ENCODE data around the gene CLSTN1.
"Not testable (repeated sequence)": the region's sequence is repeated elsewhere in the genome, so short reads cannot be mapped to it uniquely, and the experiment has no call there.

Gene CLSTN1

GRCh38 chr1:9825093-9826074, 1.6 kb upstream of the CLSTN1 start:
- peak in 1 of 2 donors; percentile 8 for DNase-seq (ENCODE audit: low read depth in 2 of 2)

GRCh38 chr1:9824702-9825089, 931 bp upstream of the CLSTN1 start:
- no peak for DNase-seq (ENCODE audit: low read depth in 2 of 2)

GRCh38 chr1:9823693-9823942, 147 bp downstream of the CLSTN1 start:
- DNase-seq (ENCODE audit: low read depth in 2 of 2) = no peak

GRCh38 chr1:9822897-9823692, 670 bp downstream of the CLSTN1 start:
- no peak for DNase-seq (ENCODE audit: low read depth in 2 of 2)

GRCh38 chr1:9822490-9822889, 1.3 kb downstream of the CLSTN1 start:
- no peak for DNase-seq (ENCODE audit: low read depth in 2 of 2)

- DNase-seq (ENCODE audit: low read depth in 2 of 2) = no peak
Measured at GRCh38 chr1:9821710-9822109, 2.1 kb downstream of the CLSTN1 start.

- DNase-seq (ENCODE audit: low read depth in 2 of 2) = no peak
Measured at GRCh38 chr1:9820521-9820920, 3.2 kb downstream of the CLSTN1 start.

GRCh38 chr1:9817734-9818133, 6.0 kb downstream of the CLSTN1 start:
- no peak for DNase-seq (ENCODE audit: low read depth in 2 of 2)

- DNase-seq (ENCODE audit: low read depth in 2 of 2) = no peak
Measured at GRCh38 chr1:9816199-9816598, 7.6 kb downstream of the CLSTN1 start.

GRCh38 chr1:9815150-9815549, 8.6 kb downstream of the CLSTN1 start:
- DNase-seq (ENCODE audit: low read depth in 2 of 2) = no peak

- DNase-seq (ENCODE audit: low read depth in 2 of 2) = no peak
Measured at GRCh38 chr1:9814619-9815018, 9.1 kb downstream of the CLSTN1 start.

GRCh38 chr1:9811239-9811966, 12.4 kb downstream of the CLSTN1 start:
- DNase-seq (ENCODE audit: low read depth in 2 of 2) = no peak

GRCh38 chr1:9809100-9809510, 14.7 kb downstream of the CLSTN1 start:
- DNase-seq (ENCODE audit: low read depth in 2 of 2) = no peak

GRCh38 chr1:9808459-9808858, 15.3 kb downstream of the CLSTN1 start:
- DNase-seq (ENCODE audit: low read depth in 2 of 2) = no peak

GRCh38 chr1:9807541-9807940, 16.2 kb downstream of the CLSTN1 start:
- DNase-seq (ENCODE audit: low read depth in 2 of 2) = no peak

GRCh38 chr1:9805972-9806371, 17.8 kb downstream of the CLSTN1 start:
- DNase-seq (ENCODE audit: low read depth in 2 of 2) = not testable (repeated sequence)

GRCh38 chr1:9805006-9805508, 18.7 kb downstream of the CLSTN1 start:
- DNase-seq (ENCODE audit: low read depth in 2 of 2) = no peak

GRCh38 chr1:9803003-9803918, 20.5 kb downstream of the CLSTN1 start:
- not testable (repeated sequence) for DNase-seq (ENCODE audit: low read depth in 2 of 2)

GRCh38 chr1:9801909-9802308, 21.9 kb downstream of the CLSTN1 start:
- no peak for DNase-seq (ENCODE audit: low read depth in 2 of 2)

GRCh38 chr1:9798236-9799130, 25.3 kb downstream of the CLSTN1 start:
- no peak for DNase-seq (ENCODE audit: low read depth in 2 of 2)
